HFFc6 (cell line): ENCODE data around the gene PRM1. TPM values are rescaled to one million over a fixed set of nuclear protein-coding genes. Genes with fewer than 3 reads are reported as not detected.

ENCODE experiments used
- DNase-seq: peaks from one replicate; pipeline ENCODE4 v3.0.0-alpha.2; 2018
- H3K27ac Mint-ChIP-seq: 2 replicates; pipeline ENCODE4 v1.8.0; 2020; ENCODE audit warnings: mild to moderate bottlenecking, mixed read lengths
- H3K27me3 Mint-ChIP-seq: 2 replicates; pipeline ENCODE4 v1.8.0; 2021; ENCODE audit warnings: mild to moderate bottlenecking, moderate library complexity, mixed read lengths; ENCODE audit not compliant: insufficient read depth
- H3K36me3 Mint-ChIP-seq: 2 replicates; pipeline ENCODE4 v1.8.0; 2021; ENCODE audit warnings: low read depth, mixed read lengths
- H3K4me1 Mint-ChIP-seq: 2 replicates; pipeline ENCODE4 v1.8.0; 2020; ENCODE audit warnings: low read depth, mixed read lengths
- H3K4me3 Mint-ChIP-seq: 2 replicates; pipeline ENCODE4 v1.8.0; 2020; ENCODE audit warnings: mild to moderate bottlenecking, moderate library complexity, mixed read lengths
- H3K9me3 Mint-ChIP-seq: 2 replicates; pipeline ENCODE4 v1.8.0; 2020; ENCODE audit warnings: mild to moderate bottlenecking, mixed read lengths
- microRNA-seq: library from miRNA; unstranded; fragments of <30 nt; microRNA quantifications from one replicate; pipeline ENCODE4, GENCODE V29; 2019
- total RNA-seq, 6 experiments: library from RNA; stranded (reverse); fragmentation: NEBNext Ultra II Directional; extraction: Animal tissue kit (Norgen Biotek cat#: 25700); gene quantifications; 2 replicates in 1 of 6; 3 replicates in 5 of 6; pipeline ENCODE4 v1.2.3, GENCODE V29; 2021
- TF ChIP-seq, protein P1 (sequence below): fragments of 200-600 bp; sonication (generic); IDR thresholded peaks from 2 replicates; pipeline ENCODE4 v1.5.0; 2021; ENCODE audit warnings: antibody characterized with exemption, mild to moderate bottlenecking

The PRM1 gene
- total RNA-seq, 6 experiments from 2014 or later = not detected

DNA sequence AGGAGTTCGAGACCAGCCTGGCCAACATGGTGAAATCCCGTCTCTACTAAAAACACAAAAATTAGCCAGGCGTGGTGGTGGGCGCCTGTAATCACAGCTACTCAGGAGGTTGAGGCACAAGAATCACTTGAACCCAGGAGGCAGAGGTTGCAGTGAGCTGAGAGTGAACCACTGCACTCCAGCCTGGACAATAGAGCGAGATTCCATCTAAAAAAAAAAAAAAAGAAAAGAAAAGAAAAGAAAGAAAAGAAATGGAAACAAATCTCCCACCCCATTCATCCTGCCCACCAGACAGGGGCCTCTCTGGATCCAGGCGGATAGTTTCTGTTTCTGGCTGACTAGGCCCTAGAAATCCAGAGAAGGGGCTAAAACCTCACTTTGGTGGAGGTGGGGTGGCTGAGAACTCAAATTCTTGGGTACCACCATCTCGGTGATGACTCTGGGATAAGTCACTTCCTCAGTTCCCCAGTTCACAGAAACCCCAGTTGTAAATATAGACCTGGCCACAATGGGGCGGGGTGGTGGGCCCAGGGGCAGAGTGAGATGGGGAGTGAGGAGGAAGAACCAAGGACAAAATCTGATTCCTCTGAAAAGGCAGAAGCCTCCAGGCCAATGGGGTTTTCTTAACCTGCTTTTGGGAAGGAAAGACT lies 47.3 kb downstream of the PRM1 start:
- Mint-ChIP-seq H3K9me3 (no peaks in the 10 kb centered on the region), H3K27ac (peak overlapping the region; percentile 31), H3K27me3 (peaks cover 2% of the 10 kb centered on the region; the same call in 1 of the 2 replicates), H3K4me3 (no peak overlapping the region), H3K36me3 (no peaks in the 10 kb centered on the region), H3K4me1 (peaks cover 29% of the 10 kb centered on the region)
- TF ChIP-seq, protein P1, sequence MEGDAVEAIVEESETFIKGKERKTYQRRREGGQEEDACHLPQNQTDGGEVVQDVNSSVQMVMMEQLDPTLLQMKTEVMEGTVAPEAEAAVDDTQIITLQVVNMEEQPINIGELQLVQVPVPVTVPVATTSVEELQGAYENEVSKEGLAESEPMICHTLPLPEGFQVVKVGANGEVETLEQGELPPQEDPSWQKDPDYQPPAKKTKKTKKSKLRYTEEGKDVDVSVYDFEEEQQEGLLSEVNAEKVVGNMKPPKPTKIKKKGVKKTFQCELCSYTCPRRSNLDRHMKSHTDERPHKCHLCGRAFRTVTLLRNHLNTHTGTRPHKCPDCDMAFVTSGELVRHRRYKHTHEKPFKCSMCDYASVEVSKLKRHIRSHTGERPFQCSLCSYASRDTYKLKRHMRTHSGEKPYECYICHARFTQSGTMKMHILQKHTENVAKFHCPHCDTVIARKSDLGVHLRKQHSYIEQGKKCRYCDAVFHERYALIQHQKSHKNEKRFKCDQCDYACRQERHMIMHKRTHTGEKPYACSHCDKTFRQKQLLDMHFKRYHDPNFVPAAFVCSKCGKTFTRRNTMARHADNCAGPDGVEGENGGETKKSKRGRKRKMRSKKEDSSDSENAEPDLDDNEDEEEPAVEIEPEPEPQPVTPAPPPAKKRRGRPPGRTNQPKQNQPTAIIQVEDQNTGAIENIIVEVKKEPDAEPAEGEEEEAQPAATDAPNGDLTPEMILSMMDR = peak; percentile 26; the same call in 1 of the 2 replicates
- no peak for DNase-seq

GRCh38 chr16:11232852-11233726 lies 48.0 kb downstream of the PRM1 start:
- Mint-ChIP-seq H3K9me3 (no peaks in the 10 kb centered on the region), H3K36me3 (no peaks in the 10 kb centered on the region), H3K4me3 (no peak overlapping the region), H3K27me3 (peaks cover 2% of the 10 kb centered on the region; the same call in 1 of the 2 replicates), H3K4me1 (peaks cover 29% of the 10 kb centered on the region), H3K27ac (no peak overlapping the region)
- no peak for DNase-seq
- TF ChIP-seq, protein P1 = no peak

DNA sequence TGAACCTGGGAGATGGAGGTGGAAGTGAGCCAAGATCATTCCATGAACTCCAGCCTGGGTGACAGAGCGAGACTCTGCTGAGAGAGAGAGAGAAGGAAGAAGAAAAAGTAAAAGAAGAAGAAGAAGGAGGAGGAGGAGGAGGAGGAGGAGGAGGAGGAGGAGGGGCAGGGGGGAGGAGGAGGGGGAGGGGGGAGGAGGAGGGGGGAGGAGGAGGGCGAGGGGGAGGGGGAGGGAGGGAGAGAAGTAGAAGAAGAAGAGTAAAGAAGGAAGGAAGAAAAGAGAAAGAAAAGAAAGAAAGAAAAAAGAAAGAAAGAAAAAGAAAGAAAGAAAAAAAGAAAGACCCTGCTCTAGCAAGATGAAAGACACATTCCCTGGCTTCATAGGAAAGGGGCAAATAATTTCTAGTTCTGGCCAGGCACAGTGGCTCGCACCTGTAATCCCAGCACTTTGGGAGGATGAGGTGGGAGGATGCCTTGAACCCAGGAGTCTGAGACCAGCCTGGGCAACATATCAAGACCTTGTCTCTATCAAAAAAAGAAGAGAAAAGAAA lies 48.8 kb downstream of the PRM1 start:
- Mint-ChIP-seq H3K27ac (no peak overlapping the region), H3K9me3 (no peaks in the 10 kb centered on the region), H3K4me1 (peaks cover 29% of the 10 kb centered on the region), H3K36me3 (no peaks in the 10 kb centered on the region), H3K4me3 (no peak overlapping the region), H3K27me3 (peaks cover 2% of the 10 kb centered on the region; the same call in 1 of the 2 replicates)
- TF ChIP-seq, protein P1 = no peak
- DNase-seq = no peak

GRCh38 chr16:11231367-11231970 lies 49.7 kb downstream of the PRM1 start:
- no peak overlapping the region for H3K27ac Mint-ChIP-seq
- H3K27me3 Mint-ChIP-seq = peaks cover 2% of the 10 kb centered on the region; the same call in 1 of the 2 replicates
- DNase-seq = no peak
- H3K9me3 Mint-ChIP-seq = no peaks in the 10 kb centered on the region
- TF ChIP-seq, protein P1 = no peak
- H3K4me1 Mint-ChIP-seq = peaks cover 29% of the 10 kb centered on the region
- no peak overlapping the region for H3K4me3 Mint-ChIP-seq
- H3K36me3 Mint-ChIP-seq = no peaks in the 10 kb centered on the region

Small RNA genes within 50 kb of the gene (microRNA-seq; reads per million reads assigned to microRNA genes)
- not detected for gene MIR548H2

Other genes starting within 250 kb of the PRM1 start
- 1 to 10 TPM; 3.8 to 6.7 (median 5.9) TPM for gene SOCS1, start 25.1 kb downstream of the PRM1 start, total RNA-seq
- not detected for gene TNP2, start 12.0 kb downstream of the PRM1 start, total RNA-seq
- not detected for gene PRM3, start 7.7 kb downstream of the PRM1 start, total RNA-seq
- not detected for gene PRM2, start 4.8 kb downstream of the PRM1 start, total RNA-seq
- 10 to 100 TPM in 5 of 6 experiments, 1 to 10 TPM in 1; 7.3 to 16.2 (median 14.2) TPM for gene RMI2, start 64.1 kb upstream of the PRM1 start, total RNA-seq